T1000 (cell line): Measurements from ENCODE around the gene MAGEB6B.
"Not testable (repeated sequence)": the region's sequence is repeated elsewhere in the genome, so short reads cannot be mapped to it uniquely, and the experiment has no call there.

Experiments
- DNase-seq: peaks from one replicate; lab custom pipeline; 2025; ENCODE audit warnings: mixed read lengths; lab: John Stamatoyannopoulos, UW

MAGEB6B gene, protein sequence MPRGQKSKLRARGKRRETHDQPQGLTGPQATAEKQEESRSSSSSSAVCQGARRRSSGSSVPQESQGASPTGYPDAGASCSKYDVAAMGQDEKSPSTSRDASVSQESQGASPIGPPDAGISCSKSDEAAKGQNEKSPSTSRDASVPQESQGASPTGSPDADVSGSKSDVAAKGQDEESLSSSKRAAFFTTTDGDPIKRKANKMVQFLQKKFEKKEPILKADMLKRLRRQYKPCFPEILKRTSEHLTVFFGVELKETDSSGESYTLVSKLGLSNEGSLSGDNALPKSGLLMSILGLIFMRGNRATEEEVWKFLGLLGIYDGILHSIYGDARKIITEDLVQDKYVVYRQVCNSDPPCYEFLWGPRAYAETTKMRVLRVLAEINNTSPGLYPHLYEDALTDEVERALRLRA

DNA sequence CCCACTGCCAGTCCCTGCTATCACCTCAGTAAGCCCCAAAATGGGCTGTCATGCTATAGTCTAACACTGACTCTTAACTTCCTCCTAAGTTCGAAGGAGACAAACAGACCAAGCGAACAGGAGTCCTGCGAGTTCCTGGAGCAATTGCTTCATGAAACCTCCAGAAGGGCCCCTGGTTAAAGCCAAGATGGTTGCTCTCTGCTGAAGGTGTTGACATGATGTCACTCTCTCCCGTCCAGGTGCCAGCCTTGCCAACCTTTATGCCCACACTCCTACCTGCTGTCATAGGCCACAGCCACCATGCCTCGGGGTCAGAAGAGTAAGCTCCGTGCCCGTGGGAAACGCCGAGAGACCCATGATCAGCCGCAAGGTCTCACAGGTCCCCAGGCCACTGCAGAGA is at the start of gene MAGEB6B:
TSS of gene MAGEB6B (plus strand) at position 301 of the 400 bp plus-strand sequence. CDS start at position 301, 0 bp downstream.
- no peak for DNase-seq

DNA sequence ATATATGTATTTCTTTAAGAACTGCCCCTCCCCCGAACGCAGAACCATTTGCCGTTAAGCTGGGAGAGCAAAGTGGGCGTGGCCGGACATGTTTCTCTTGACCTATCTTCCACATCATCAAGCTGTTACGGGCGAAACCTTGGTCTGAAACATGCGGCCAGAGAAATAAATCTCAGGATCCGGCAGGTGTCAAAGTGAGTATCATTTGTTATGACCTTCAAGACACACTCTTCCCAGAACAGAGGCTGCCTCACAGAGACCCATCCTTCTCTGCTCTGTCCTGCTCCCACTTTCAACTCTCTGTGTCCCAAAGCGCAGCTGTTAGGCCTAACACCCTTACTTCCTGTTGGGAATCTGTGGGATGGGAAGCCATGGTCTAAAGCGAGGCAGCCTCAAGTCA is 22.1 kb upstream of the MAGEB6B start, which contains the start of gene MAGEB18:
TSS of gene MAGEB18 (plus strand) at position 70 of the 400 bp plus-strand sequence. CDS start 643 bp downstream, outside the sequence.
- DNase-seq: no peak

DNA sequence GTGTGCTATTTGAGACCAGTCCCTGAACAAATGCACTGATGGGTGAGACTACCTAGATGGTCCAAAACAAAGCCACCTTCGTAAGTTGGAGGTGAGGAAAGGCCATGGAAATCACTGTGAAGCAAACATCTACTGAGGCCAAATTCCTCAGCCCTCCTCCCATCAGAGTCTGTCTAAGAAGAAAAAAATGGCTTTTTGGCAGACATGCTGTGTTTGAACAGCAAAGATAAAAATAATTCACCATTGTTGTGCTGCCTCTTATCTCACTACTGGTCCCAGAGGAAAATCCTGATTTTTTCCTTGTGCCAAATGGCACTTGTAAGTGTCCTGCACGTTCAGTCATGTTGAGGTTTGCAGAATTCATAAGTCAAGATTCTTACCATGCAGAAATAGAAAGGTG is 14.4 kb upstream of the MAGEB6B start:
- no peak for DNase-seq

DNA sequence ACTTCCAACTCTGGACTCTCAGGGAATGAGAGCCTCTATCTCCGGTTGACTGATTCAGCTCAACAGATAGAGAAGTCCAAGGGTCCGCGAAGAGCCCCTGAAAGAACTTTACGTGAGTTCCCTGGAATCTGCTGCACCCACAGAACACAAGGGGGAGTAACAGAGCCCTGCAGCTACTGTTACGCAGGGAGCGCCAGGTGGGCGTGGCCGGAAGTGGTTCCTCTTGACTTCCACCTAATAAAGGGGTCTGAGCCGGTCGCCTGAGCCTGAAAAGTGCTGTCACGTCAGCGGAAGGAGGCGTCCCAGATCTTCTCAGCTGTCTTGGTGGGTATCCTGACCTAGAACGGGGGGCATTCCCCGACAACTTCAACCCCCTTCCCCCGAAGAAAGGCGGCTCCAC is 31.8 kb downstream of the MAGEB6B start, which contains the start of gene MAGEB6:
TSS of gene MAGEB6 (plus strand) at position 237 of the 400 bp plus-strand sequence. CDS start 1,407 bp downstream, outside the sequence.
- no peak for DNase-seq

DNA sequence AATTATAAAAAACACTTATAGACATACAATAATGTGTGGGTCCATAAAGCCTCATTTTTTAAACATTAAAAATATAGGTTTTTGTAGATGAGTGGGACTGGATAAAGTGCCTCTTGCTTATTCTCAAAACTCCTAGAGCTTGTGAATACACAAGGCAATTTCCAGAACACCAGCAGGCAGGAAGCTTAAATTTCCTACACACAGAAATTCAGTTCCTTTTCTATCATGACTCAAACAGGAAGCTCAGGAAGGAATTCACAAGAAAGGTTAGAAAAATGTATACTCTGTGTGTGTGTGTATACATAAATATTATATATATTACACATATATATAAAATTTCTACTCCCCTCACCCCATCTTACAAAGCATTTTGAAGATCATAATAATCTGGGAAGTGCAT is 43.2 kb downstream of the MAGEB6B start:
- no peak for DNase-seq

DNA sequence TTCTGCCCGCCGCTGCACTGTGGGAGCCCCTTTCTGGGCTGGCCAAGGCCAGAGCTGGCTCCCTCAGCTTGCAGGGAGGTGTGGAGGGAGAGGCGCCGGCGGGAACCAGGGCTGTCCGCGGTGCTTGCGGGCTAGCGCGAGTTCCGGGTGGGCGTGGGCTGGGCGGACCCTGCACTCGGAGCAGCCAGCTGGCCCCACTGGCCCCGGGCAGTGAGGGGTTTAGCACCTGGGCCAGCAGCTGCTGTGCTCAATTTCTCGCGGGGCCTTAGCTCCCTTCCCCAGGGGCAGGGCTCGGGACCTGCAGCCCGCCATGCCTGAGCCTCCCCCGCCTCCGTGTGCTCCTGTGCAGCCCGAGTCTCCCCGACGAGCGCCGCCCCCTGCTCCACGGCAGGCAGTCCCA is 44.3 kb downstream of the MAGEB6B start:
- DNase-seq: not testable (repeated sequence)

DNA sequence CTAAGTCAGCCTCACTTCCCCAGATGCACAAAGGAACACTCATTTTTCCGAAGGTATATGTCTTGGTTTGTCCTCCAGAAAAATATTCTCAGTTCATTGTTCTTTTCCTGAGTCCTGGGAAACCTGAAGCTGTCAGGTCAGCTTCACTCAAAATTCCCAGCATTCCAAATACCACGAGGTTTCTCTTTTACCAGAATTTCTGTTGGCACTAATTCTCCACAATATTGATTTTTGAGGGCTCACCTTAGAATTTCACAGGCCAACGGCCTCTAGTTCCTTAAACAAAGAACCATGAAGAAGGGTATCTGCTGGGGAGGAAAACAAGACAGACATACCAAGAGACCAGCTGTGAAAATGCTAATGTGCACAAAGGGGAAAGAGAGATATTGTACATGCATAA is 47.6 kb downstream of the MAGEB6B start:
- no peak for DNase-seq
